HepG2 (cell line): Measurements from ENCODE around the gene KIAA1755. TPM values are rescaled to one million over a fixed set of nuclear protein-coding genes. Genes with fewer than 3 reads are reported as not detected.

Source experiments
- ATAC-seq: fragments of 200-7000 bp; cut with Tn5 transposase; 3 replicates; pipeline ENCODE4 v1.9.1; 2020; ENCODE audit warnings: mild to moderate bottlenecking, moderate library complexity
- BruUV-seq: library from RNA; stranded (reverse); fragments of 400-500 nt; replicated peaks from 2 replicates; lab custom pipeline; 2021; lab: Mats Ljungman, UMichigan
- CTCF ChIA-PET: fragments of 300-600 bp; formaldehyde crosslinking; extraction: SDS; loops from one replicate; lab custom pipeline; 2021; ENCODE audit warnings: low total read pairs, inconsistent platforms, low intra/inter-chr PET ratio; lab: Yijun Ruan, JAX
- POLR2A ChIA-PET: fragments of 350-600 bp; sonication (Branson Sonifier 250); formaldehyde crosslinking; loops from one replicate; lab custom pipeline; 2020; ENCODE audit warnings: antibody characterized with exemption, inconsistent platforms; lab: Yijun Ruan, JAX
- DNase-seq: peaks from one replicate; pipeline ENCODE4 v3.0.0-alpha.2; 2015; ENCODE audit warnings: low spot score
- FAIRE-seq: peaks from 3 replicates; lab custom pipeline; 2011; peaks lifted over from hg19 to GRCh38; lab: Jason Lieb, UNC
- H2AFZ ChIP-seq: one replicate; pipeline ENCODE4 v1.6.1; 2011; ENCODE audit warnings: low read length, inconsistent platforms
- H3K27ac ChIP-seq: fragments of 300-600 bp; 3 replicates; pipeline ENCODE4 v1.8.0; 2011; ENCODE audit warnings: mixed run types, mild to moderate bottlenecking, mixed read lengths, low read length, inconsistent platforms; ENCODE audit not compliant: insufficient read depth; ENCODE audit errors: extremely low read length
- H3K27me3 ChIP-seq, 2 experiments: fragments of 200-600 bp in 1 of 2; 2 replicates in 1 of 2; 3 replicates in 1 of 2; pipeline versions ENCODE4 v1.6.0 to v1.8.0; 2011; ENCODE audit warnings: low read length in 2 of 2, mild to moderate bottlenecking in 2 of 2, moderate library complexity in 2 of 2, inconsistent platforms in 1 of 2; ENCODE audit not compliant: insufficient read depth in 2 of 2, control insufficient read depth in 1 of 2
- H3K36me3 ChIP-seq, 2 experiments: fragments of 200-600 bp in 1 of 2; replicated peaks in 1 of 2; 2 replicates in 1 of 2; 3 replicates in 1 of 2; pipeline versions ENCODE4 v1.5.1 to v1.8.0; 2011; ENCODE audit warnings: low read length in 2 of 2, inconsistent platforms in 1 of 2; ENCODE audit not compliant: insufficient read depth in 2 of 2, control insufficient read depth in 1 of 2
- H3K4me1 ChIP-seq: 2 replicates; pipeline ENCODE4 v1.5.1; 2012; ENCODE audit warnings: low read length, inconsistent platforms; ENCODE audit not compliant: insufficient read depth
- H3K4me2 ChIP-seq: 2 replicates; pipeline ENCODE4 v1.6.0; 2011; ENCODE audit warnings: low read depth, low read length, inconsistent platforms
- H3K4me3 ChIP-seq, 3 experiments: fragments of 200-600 bp in 1 of 3; sonication (generic), shearing (Covaris generic) in 1 of 3; replicated peaks in 1 of 3; 2 replicates each; pipeline ENCODE4 v1.5.1; 2011 to 2016; ENCODE audit warnings: low read length in 3 of 3, inconsistent platforms in 2 of 3, low read depth in 2 of 3, mild to moderate bottlenecking in 2 of 3, control low read depth in 1 of 3, mixed read lengths in 1 of 3; ENCODE audit not compliant: insufficient read depth in 1 of 3
- H3K79me2 ChIP-seq: one replicate; pipeline ENCODE4 v1.6.1; 2011; ENCODE audit warnings: low read length, inconsistent platforms; ENCODE audit not compliant: insufficient read depth
- H3K9ac ChIP-seq: 2 replicates; pipeline ENCODE4 v1.6.0; 2011; ENCODE audit warnings: mild to moderate bottlenecking, low read depth, low read length, inconsistent platforms; ENCODE audit not compliant: insufficient read depth
- H3K9me3 ChIP-seq: 2 replicates; pipeline ENCODE4 v1.5.1; 2012; ENCODE audit warnings: mild to moderate bottlenecking, low read length
- H4K20me1 ChIP-seq: 2 replicates; pipeline ENCODE4 v1.6.0; 2011; ENCODE audit warnings: inconsistent platforms, mild to moderate bottlenecking, low read length, moderate library complexity; ENCODE audit not compliant: insufficient read depth
- ATAD3A ChIP-seq: sonication (generic); formaldehyde crosslinking; IDR thresholded peaks from 2 replicates; pipeline ENCODE4 v1.4.0; 2020; ENCODE audit warnings: missing genetic modification reagents
- CENPX ChIP-seq: sonication (generic); formaldehyde crosslinking; IDR thresholded peaks from 2 replicates; pipeline ENCODE4 v1.9.0; 2021; ENCODE audit warnings: mild to moderate bottlenecking, missing genetic modification reagents, moderate library complexity
- KDM5B ChIP-seq: sonication (generic); formaldehyde crosslinking; IDR thresholded peaks from 2 replicates; pipeline ENCODE4 v1.4.0; 2020; ENCODE audit warnings: missing genetic modification reagents, mild to moderate bottlenecking, borderline replicate concordance
- NR2F1 ChIP-seq, 2 experiments: fragments of 450-650 bp in 1 of 2; formaldehyde crosslinking in 1 of 2; IDR thresholded peaks; 2 replicates each; pipeline versions ENCODE4 v1.5.0 to v1.6.1; 2016 to 2020; ENCODE audit warnings: mild to moderate bottlenecking in 1 of 2, missing compliant biosample characterization in 1 of 2, missing genetic modification reagents in 1 of 2, moderate library complexity in 1 of 2
- NR2F2 ChIP-seq: IDR thresholded peaks from 2 replicates; pipeline ENCODE4 v1.6.1; 2012; ENCODE audit warnings: low read depth, inconsistent platforms, borderline replicate concordance
- PTBP1 ChIP-seq: fragments of 200-400 bp; formaldehyde crosslinking; IDR thresholded peaks from 2 replicates; pipeline ENCODE4 v1.6.1; 2018; ENCODE audit warnings: low read length, low read depth; ENCODE audit not compliant: poor library complexity, severe bottlenecking
- RARA ChIP-seq: IDR thresholded peaks from 2 replicates; pipeline ENCODE4 v1.6.1; 2016; ENCODE audit warnings: missing genetic modification reagents, missing compliant biosample characterization
- RXRA ChIP-seq: sonication (generic); formaldehyde crosslinking; IDR thresholded peaks from 2 replicates; pipeline ENCODE4 v1.5.1; 2020; ENCODE audit warnings: missing genetic modification reagents
- SPEN ChIP-seq: sonication (generic); formaldehyde crosslinking; IDR thresholded peaks from 2 replicates; pipeline ENCODE4 v1.5.1; 2020; ENCODE audit warnings: low read depth, mild to moderate bottlenecking, missing genetic modification reagents
- ZMYM3 ChIP-seq: sonication (generic); formaldehyde crosslinking; IDR thresholded peaks from 2 replicates; pipeline ENCODE4 v1.5.1; 2020; ENCODE audit warnings: mild to moderate bottlenecking, missing genetic modification reagents
- ZNF260 ChIP-seq: sonication (generic); formaldehyde crosslinking; IDR thresholded peaks from 2 replicates; pipeline ENCODE4 v1.4.0; 2020; ENCODE audit warnings: missing genetic modification reagents, low read depth, mild to moderate bottlenecking, borderline replicate concordance
- ZNF33A ChIP-seq: sonication (generic); formaldehyde crosslinking; IDR thresholded peaks from 2 replicates; pipeline ENCODE4 v1.5.1; 2020; ENCODE audit warnings: missing genetic modification reagents, mild to moderate bottlenecking, moderate library complexity, borderline replicate concordance
- ZNF530 ChIP-seq: sonication (generic); formaldehyde crosslinking; IDR thresholded peaks from 2 replicates; pipeline ENCODE4 v1.5.0; 2020; ENCODE audit warnings: low read depth, mild to moderate bottlenecking, missing genetic modification reagents
- ZNF549 ChIP-seq: sonication (generic); formaldehyde crosslinking; IDR thresholded peaks from 2 replicates; pipeline ENCODE4 v1.5.0; 2020; ENCODE audit warnings: missing genetic modification reagents
- ZNF674 ChIP-seq: sonication (generic); formaldehyde crosslinking; IDR thresholded peaks from 2 replicates; pipeline ENCODE4 v1.5.0; 2020; ENCODE audit warnings: low read depth, mild to moderate bottlenecking, missing genetic modification reagents
- WGBS: methylation state at CpG from one replicate; pipeline ENCODE4 v1.1.6; 2017; ENCODE audit warnings: low lambda C conversion rate; 5-methylcytosine and 5-hydroxymethylcytosine counted together
- in situ Hi-C: cut with HindIII; loops from 2 replicates; pipeline ENCODE4 v1.10.0; 2017; ENCODE audit warnings: low pct_unique_long_range_greater_than_20kb; ENCODE audit not compliant: extremely low pct_ligation_motif_present
- intact Hi-C: fragments of 100-400 bp; cut with micrococcal nuclease; formaldehyde crosslinking; loops from one replicate; pipeline ENCODE4 v1.10.0; 2022; ENCODE audit not compliant: unreplicated experiment
- polyA plus RNA-seq, 8 experiments: library from polyadenylated mRNA; depleted of rRNA in 3 of 8; stranded (reverse) in 7 of 8; unstranded in 1 of 8; fragments of >200 nt; fragmentation: Illumina TruSeq in 4 of 8; extraction: Trizol in 4 of 8; gene quantifications; 2 replicates each; pipeline versions ENCODE4 v1.2.1 to v1.2.3, GENCODE V29; 2011 to 2016; ENCODE audit warnings: low read depth in 4 of 8, missing spikeins in 1 of 8, mixed read lengths in 1 of 8; ENCODE audit not compliant: insufficient read depth in 1 of 8
- total RNA-seq, 5 experiments: library from RNA; depleted of rRNA; stranded (reverse); fragments of >200 nt; fragmentation: Illumina TruSeq; extraction: Trizol; gene quantifications; 2 replicates each; pipeline ENCODE4 v1.2.3, GENCODE V29; 2016; ENCODE audit warnings: low read depth in 1 of 5
- TF ChIP-seq, protein P1 (sequence below): sonication (generic); formaldehyde crosslinking; IDR thresholded peaks from 2 replicates; pipeline ENCODE4 v1.8.0; 2022; ENCODE audit warnings: missing genetic modification reagents, mild to moderate bottlenecking, borderline replicate concordance
- TF ChIP-seq, protein P2 (sequence below): sonication (generic); formaldehyde crosslinking; IDR thresholded peaks from 2 replicates; pipeline ENCODE4 v1.4.0; 2020; ENCODE audit warnings: mild to moderate bottlenecking, missing genetic modification reagents
- TF ChIP-seq, protein P3 (sequence below): IDR thresholded peaks from 2 replicates; pipeline ENCODE4 v1.6.1; 2016

Gene KIAA1755
- total and polyA plus RNA-seq, 2 of the 13 experiments (the other 11 are each of a cell fraction or from before 2014, with no cell fraction given): 0.04 TPM; not detected in 1

DNA sequence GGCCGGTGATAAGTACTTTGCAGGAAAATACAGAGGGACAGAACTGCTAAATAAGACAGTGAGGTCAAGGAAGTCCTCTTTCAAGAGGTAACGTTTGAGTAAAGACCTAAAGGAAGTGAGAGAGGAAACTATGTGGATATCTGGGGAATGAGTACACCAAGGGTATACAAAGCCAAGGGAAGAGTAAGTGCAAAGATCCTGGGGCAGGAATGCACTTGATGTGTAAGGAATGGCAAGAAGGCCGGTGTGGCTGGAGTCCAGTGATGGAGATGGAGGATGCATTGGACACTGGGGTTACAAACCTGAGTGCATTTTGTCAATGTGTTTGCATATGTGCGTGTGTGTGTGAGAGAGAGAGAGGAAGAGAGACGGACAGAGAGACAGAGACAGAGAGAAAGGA is 63.3 kb downstream of the KIAA1755 start:
- ChIA-PET CTCF (no interaction called here), POLR2A (no interaction called here)
- Histone ChIP-seq H3K27ac (no peak overlapping the region), H3K36me3 (no peaks in the 10 kb centered on the region), H3K9me3 (no peaks in the 10 kb centered on the region), H3K79me2 (no peaks in the 10 kb centered on the region), H4K20me1 (no peaks in the 10 kb centered on the region), H3K4me1 (peaks cover 11% of the 10 kb centered on the region), H3K27me3 (peaks cover 3 to 9% of the 10 kb centered on the region in 2 experiments; a peak in 4 of 5 replicates), H2AFZ (no peak overlapping the region), H3K4me2 (no peak overlapping the region), H3K4me3 (no peak overlapping the region), H3K9ac (no peak overlapping the region)
- DNase-seq (no peak), FAIRE-seq (no peak), ATAC-seq (no peak)
- in situ Hi-C loops (no loop called here), intact Hi-C loops (no loop called here)
- 39% methylated on average over 5 of the region's 5 CpGs for WGBS
- TF ChIP-seq ZMYM3 (CRISPR knock-in tag) (0 out of 2 replicates have a peak, but pooled peaks have one; percentile 20), ZNF674 (no peak), PTBP1 (no peak)
- BruUV-seq: no TSS peak

DNA sequence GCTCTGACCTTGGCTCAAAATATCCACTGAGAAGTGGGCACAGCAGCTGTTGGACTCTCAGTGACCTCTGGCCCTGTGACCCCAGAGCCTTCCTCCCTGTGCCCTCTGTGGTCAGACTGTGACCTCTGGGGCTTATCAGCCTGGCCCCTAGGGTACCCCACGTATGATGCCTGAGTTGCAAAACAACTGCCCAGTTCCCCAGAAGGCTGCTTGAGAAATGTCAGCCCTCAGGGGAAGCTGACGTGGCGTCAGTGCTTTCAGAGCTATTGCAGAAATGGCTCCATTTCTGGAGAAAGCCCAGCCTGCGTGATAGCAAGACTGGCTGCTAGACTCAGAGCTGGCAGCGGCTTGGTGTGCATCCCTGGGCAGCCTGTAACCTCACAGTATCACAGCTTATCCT is 63.9 kb downstream of the KIAA1755 start:
- no peaks in the 10 kb centered on the region for H3K36me3 ChIP-seq
- no peak overlapping the region for H2AFZ ChIP-seq
- CTCF ChIA-PET: no interaction called here
- H3K9ac ChIP-seq: no peak overlapping the region
- peaks cover 11% of the 10 kb centered on the region for H3K4me1 ChIP-seq
- no peaks in the 10 kb centered on the region for H4K20me1 ChIP-seq
- in situ Hi-C loops: no loop called here
- no TSS peak for BruUV-seq
- no peak for FAIRE-seq
- ATAC-seq: no peak
- peaks cover 3 to 8% of the 10 kb centered on the region in 2 experiments; a peak in 3 of 5 replicates for H3K27me3 ChIP-seq
- H3K27ac ChIP-seq: no peak overlapping the region
- intact Hi-C loops: no loop called here
- DNase-seq: no peak
- POLR2A ChIA-PET: no interaction called here
- H3K79me2 ChIP-seq: no peaks in the 10 kb centered on the region
- no peaks in the 10 kb centered on the region for H3K9me3 ChIP-seq
- WGBS: 5% methylated on average over 5 of the region's 5 CpGs
- no peak overlapping the region for H3K4me3 ChIP-seq
- H3K4me2 ChIP-seq: no peak overlapping the region
- TF ChIP-seq ZNF549 (no peak), ZNF260 (CRISPR knock-in tag) (no peak), ATAD3A (CRISPR knock-in tag) (no peak), ZNF33A (CRISPR knock-in tag) (no peak), CENPX (CRISPR knock-in tag) (no peak), ZNF530 (CRISPR knock-in tag) (no peak), RXRA (CRISPR knock-in tag) (peak; percentile 68), NR2F2 (peak; percentile 59; the same call in 1 of the 2 replicates), NR2F1 (CRISPR knock-in tag; IDR thresholded peaks at IDR 0.05) (peak in 1 of 2 experiments; percentile 10; a peak in 1 of 4 replicates), SPEN (no peak), RARA (CRISPR knock-in tag) (peak; percentile 72), KDM5B (no peak)
- TF ChIP-seq, protein P1, sequence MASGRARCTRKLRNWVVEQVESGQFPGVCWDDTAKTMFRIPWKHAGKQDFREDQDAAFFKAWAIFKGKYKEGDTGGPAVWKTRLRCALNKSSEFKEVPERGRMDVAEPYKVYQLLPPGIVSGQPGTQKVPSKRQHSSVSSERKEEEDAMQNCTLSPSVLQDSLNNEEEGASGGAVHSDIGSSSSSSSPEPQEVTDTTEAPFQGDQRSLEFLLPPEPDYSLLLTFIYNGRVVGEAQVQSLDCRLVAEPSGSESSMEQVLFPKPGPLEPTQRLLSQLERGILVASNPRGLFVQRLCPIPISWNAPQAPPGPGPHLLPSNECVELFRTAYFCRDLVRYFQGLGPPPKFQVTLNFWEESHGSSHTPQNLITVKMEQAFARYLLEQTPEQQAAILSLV (CRISPR knock-in tag): no peak
- TF ChIP-seq, protein P2, sequence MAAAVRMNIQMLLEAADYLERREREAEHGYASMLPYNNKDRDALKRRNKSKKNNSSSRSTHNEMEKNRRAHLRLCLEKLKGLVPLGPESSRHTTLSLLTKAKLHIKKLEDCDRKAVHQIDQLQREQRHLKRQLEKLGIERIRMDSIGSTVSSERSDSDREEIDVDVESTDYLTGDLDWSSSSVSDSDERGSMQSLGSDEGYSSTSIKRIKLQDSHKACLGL (CRISPR knock-in tag): no peak
- TF ChIP-seq, protein P3, sequence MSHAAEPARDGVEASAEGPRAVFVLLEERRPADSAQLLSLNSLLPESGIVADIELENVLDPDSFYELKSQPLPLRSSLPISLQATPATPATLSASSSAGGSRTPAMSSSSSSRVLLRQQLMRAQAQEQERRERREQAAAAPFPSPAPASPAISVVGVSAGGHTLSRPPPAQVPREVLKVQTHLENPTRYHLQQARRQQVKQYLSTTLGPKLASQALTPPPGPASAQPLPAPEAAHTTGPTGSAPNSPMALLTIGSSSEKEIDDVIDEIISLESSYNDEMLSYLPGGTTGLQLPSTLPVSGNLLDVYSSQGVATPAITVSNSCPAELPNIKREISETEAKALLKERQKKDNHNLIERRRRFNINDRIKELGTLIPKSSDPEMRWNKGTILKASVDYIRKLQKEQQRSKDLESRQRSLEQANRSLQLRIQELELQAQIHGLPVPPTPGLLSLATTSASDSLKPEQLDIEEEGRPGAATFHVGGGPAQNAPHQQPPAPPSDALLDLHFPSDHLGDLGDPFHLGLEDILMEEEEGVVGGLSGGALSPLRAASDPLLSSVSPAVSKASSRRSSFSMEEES (CRISPR knock-in tag): no peak
